HG03442 (cell line): Measurements from ENCODE around the gene ZFR2.
"Not testable (repeated sequence)": the region's sequence is repeated elsewhere in the genome, so short reads cannot be mapped to it uniquely, and the experiment has no call there.

Source experiments
- ATAC-seq: cut with Tn5 transposase; IDR thresholded peaks from one replicate; pipeline ENCODE4 v1.9.1; 2021; ENCODE audit warnings: mild to moderate bottlenecking, moderate library complexity; ENCODE audit not compliant: unreplicated experiment

The ZFR2 gene

GRCh38 chr19:3775374-3775711 is 93.5 kb downstream of the ZFR2 start:
- ATAC-seq: no peak

- ATAC-seq: no peak
Measured at GRCh38 chr19:3774621-3775373, 94.0 kb downstream of the ZFR2 start.

GRCh38 chr19:3773814-3774515 is 94.9 kb downstream of the ZFR2 start:
- no peak for ATAC-seq

GRCh38 chr19:3771906-3772455 is 96.9 kb downstream of the ZFR2 start, which contains the start of gene RAX2:
Gene RAX2 (minus strand): TSS chr19:3772228. CDS start chr19:3771742, 486 bp downstream.
- no peak for ATAC-seq

- no peak for ATAC-seq
Measured at GRCh38 chr19:3771000-3771905, 97.6 kb downstream of the ZFR2 start.

- ATAC-seq: no peak
Measured at GRCh38 chr19:3770136-3770999, 98.5 kb downstream of the ZFR2 start.

GRCh38 chr19:3769494-3769893 is 99.3 kb downstream of the ZFR2 start:
- no peak for ATAC-seq

- no peak for ATAC-seq
Measured at GRCh38 chr19:3768748-3769099, 100.1 kb downstream of the ZFR2 start.

- ATAC-seq: no peak
Measured at GRCh38 chr19:3768015-3768747, 100.7 kb downstream of the ZFR2 start.

- ATAC-seq: no peak
Measured at GRCh38 chr19:3767050-3767449, 101.8 kb downstream of the ZFR2 start.

- ATAC-seq: no peak
Measured at GRCh38 chr19:3766520-3766919, 102.3 kb downstream of the ZFR2 start.

GRCh38 chr19:3765757-3766156 is 103.1 kb downstream of the ZFR2 start:
- not testable (repeated sequence) for ATAC-seq

- no peak for ATAC-seq
Measured at GRCh38 chr19:3765121-3765520, 103.7 kb downstream of the ZFR2 start.

GRCh38 chr19:3762501-3763459 is 106.1 kb downstream of the ZFR2 start, which contains the start of gene MRPL54:
Gene MRPL54 (plus strand): TSS chr19:3762682. CDS start chr19:3762701, 19 bp downstream.
- ATAC-seq: peak; percentile 67

- ATAC-seq: no peak
Measured at GRCh38 chr19:3762130-3762473, 106.7 kb downstream of the ZFR2 start.

GRCh38 chr19:3761382-3762129 is 107.3 kb downstream of the ZFR2 start, which contains the start of gene APBA3:
Gene APBA3 (minus strand): TSS chr19:3761692. CDS start chr19:3760264, 1,428 bp downstream.
- peak; percentile 45 for ATAC-seq

- no peak for ATAC-seq
Measured at GRCh38 chr19:3760871-3761361, 107.9 kb downstream of the ZFR2 start.
